Body of pancreas (tissue), 4 donors: ENCODE data around the gene C3orf20.

ENCODE experiments used
- POLR2A ChIP-seq, 3 donors: fragments of 450-650 bp; IDR thresholded peaks; one replicate each; pipeline ENCODE4 v1.6.1; 2016; ENCODE audit warnings: antibody characterized with exemption in 3 of 3, mild to moderate bottlenecking in 2 of 3
- TF ChIP-seq, protein P1 (sequence below), 7 experiments: fragments of 450-650 bp in 4 of 7; fragments of 200-600 bp in 3 of 7; sonication (generic) in 3 of 7; IDR thresholded peaks; one replicate each; pipeline ENCODE4 v1.5.1; 2016 to 2019; ENCODE audit warnings: antibody characterized with exemption in 7 of 7

DNA sequence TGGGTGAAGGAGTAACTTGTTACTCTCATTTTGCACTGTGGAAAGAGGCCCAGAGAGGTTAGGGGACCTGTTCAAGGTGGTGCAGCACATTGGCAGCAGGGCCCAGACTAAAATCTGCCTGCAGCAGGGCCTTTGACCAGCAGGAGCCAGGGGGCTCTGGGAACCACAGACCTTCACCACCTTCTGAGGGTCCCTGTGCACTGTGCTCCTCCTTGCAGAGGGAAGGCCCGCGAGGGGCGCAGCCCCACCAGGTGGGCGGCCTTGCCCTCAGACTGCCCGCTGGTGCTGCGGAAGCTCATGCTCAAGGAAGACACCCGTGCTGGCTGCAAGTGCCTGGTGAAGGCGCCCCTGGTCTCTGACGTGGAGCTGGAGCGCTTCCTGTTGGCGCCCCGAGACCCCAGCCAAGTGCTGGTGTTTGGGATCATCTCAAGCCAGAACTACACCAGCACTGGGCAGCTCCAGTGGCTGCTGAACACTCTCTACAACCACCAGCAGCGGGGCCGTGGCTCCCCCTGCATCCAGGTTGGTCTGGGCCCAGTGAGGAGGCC, 82.3 kb downstream of the C3orf20 start:
- TF ChIP-seq, protein P1, sequence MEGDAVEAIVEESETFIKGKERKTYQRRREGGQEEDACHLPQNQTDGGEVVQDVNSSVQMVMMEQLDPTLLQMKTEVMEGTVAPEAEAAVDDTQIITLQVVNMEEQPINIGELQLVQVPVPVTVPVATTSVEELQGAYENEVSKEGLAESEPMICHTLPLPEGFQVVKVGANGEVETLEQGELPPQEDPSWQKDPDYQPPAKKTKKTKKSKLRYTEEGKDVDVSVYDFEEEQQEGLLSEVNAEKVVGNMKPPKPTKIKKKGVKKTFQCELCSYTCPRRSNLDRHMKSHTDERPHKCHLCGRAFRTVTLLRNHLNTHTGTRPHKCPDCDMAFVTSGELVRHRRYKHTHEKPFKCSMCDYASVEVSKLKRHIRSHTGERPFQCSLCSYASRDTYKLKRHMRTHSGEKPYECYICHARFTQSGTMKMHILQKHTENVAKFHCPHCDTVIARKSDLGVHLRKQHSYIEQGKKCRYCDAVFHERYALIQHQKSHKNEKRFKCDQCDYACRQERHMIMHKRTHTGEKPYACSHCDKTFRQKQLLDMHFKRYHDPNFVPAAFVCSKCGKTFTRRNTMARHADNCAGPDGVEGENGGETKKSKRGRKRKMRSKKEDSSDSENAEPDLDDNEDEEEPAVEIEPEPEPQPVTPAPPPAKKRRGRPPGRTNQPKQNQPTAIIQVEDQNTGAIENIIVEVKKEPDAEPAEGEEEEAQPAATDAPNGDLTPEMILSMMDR (IDR thresholded peaks at IDR 0.05): no peak
- TF ChIP-seq POLR2A (IDR thresholded peaks at IDR 0.05): no peak
